ENCODE results near the gene DHFR. TPM values are rescaled to one million over a fixed set of nuclear protein-coding genes. Genes with fewer than 3 reads are reported as not detected.

Gene DHFR
- polyA plus RNA-seq, 4 donors: 41.3 to 92.4 (median 68.3) TPM

GRCh38 chr5:80656425-80656824 is 1.6 kb upstream of the DHFR start:
- DNase-seq (ENCODE audit: low read depth in 4 of 4, low spot score in 3 of 4): no peak

- peak in 1 of 4 donors; percentile 10 for DNase-seq (ENCODE audit: low read depth in 4 of 4, low spot score in 3 of 4)
Measured at GRCh38 chr5:80655231-80655774, 520 bp upstream of the DHFR start.

GRCh38 chr5:80654054-80654390 is 761 bp downstream of the DHFR start:
- DNase-seq (ENCODE audit: low read depth in 4 of 4, low spot score in 3 of 4): no peak

- DNase-seq (ENCODE audit: low read depth in 4 of 4, low spot score in 3 of 4): no peak
Measured at GRCh38 chr5:80653502-80653901, 1.3 kb downstream of the DHFR start.

GRCh38 chr5:80646926-80647325 is 7.9 kb downstream of the DHFR start:
- DNase-seq (ENCODE audit: low read depth in 4 of 4, low spot score in 3 of 4): no peak

GRCh38 chr5:80644900-80645299 is 9.9 kb downstream of the DHFR start:
- no peak for DNase-seq (ENCODE audit: low read depth in 4 of 4, low spot score in 3 of 4)

GRCh38 chr5:80641353-80641752 is 13.4 kb downstream of the DHFR start:
- no peak for DNase-seq (ENCODE audit: low read depth in 4 of 4, low spot score in 3 of 4)

GRCh38 chr5:80634193-80634592 is 20.6 kb downstream of the DHFR start:
- DNase-seq (ENCODE audit: low read depth in 4 of 4, low spot score in 3 of 4): no peak

GRCh38 chr5:80632700-80633099 is 22.1 kb downstream of the DHFR start:
- DNase-seq (ENCODE audit: low read depth in 4 of 4, low spot score in 3 of 4): no peak

GRCh38 chr5:80631278-80632259 is 23.2 kb downstream of the DHFR start:
- DNase-seq (ENCODE audit: low read depth in 4 of 4, low spot score in 3 of 4): no peak

GRCh38 chr5:80629281-80629680 is 25.5 kb downstream of the DHFR start:
- no peak for DNase-seq (ENCODE audit: low read depth in 4 of 4, low spot score in 3 of 4)

GRCh38 chr5:80625230-80625629 is 29.6 kb downstream of the DHFR start:
- no peak for DNase-seq (ENCODE audit: low read depth in 4 of 4, low spot score in 3 of 4)

- DNase-seq (ENCODE audit: low read depth in 4 of 4, low spot score in 3 of 4): no peak
Measured at GRCh38 chr5:80623999-80624398, 30.8 kb downstream of the DHFR start.

- DNase-seq (ENCODE audit: low read depth in 4 of 4, low spot score in 3 of 4): no peak
Measured at GRCh38 chr5:80622756-80623155, 32.0 kb downstream of the DHFR start.

GRCh38 chr5:80620211-80620610 is 34.6 kb downstream of the DHFR start:
- DNase-seq (ENCODE audit: low read depth in 4 of 4, low spot score in 3 of 4): no peak

GRCh38 chr5:80619086-80619485 is 35.7 kb downstream of the DHFR start:
- DNase-seq (ENCODE audit: low read depth in 4 of 4, low spot score in 3 of 4): no peak

- DNase-seq (ENCODE audit: low read depth in 4 of 4, low spot score in 3 of 4): no peak
Measured at GRCh38 chr5:80618438-80618837, 36.3 kb downstream of the DHFR start.

- no peak for DNase-seq (ENCODE audit: low read depth in 4 of 4, low spot score in 3 of 4)
Measured at GRCh38 chr5:80615266-80615914, 39.4 kb downstream of the DHFR start.

GRCh38 chr5:80609692-80610091 is 45.1 kb downstream of the DHFR start:
- no peak for DNase-seq (ENCODE audit: low read depth in 4 of 4, low spot score in 3 of 4)

GRCh38 chr5:80608731-80609130 is 46.1 kb downstream of the DHFR start:
- DNase-seq (ENCODE audit: low read depth in 4 of 4, low spot score in 3 of 4): no peak

GRCh38 chr5:80607832-80608231 is 47.0 kb downstream of the DHFR start:
- DNase-seq (ENCODE audit: low read depth in 4 of 4, low spot score in 3 of 4): no peak

GRCh38 chr5:80607343-80607742 is 47.4 kb downstream of the DHFR start:
- DNase-seq (ENCODE audit: low read depth in 4 of 4, low spot score in 3 of 4): no peak
